22Rv1 (cell line): ENCODE measurements around the gene VSIG2.
A peak's percentile ranks its signal among the peaks of the same experiment; 100 is the strongest.

Experiments
- H3K27ac ChIP-seq: fragments of 450-650 bp; 2 replicates; pipeline ENCODE4 v1.5.1; 2017
- CTCF ChIP-seq: fragments of 450-650 bp; IDR thresholded peaks from 2 replicates; pipeline ENCODE4 v1.5.1; 2017; ENCODE audit warnings: mild to moderate bottlenecking
- ZFX ChIP-seq: fragments of 450-650 bp; IDR thresholded peaks from 2 replicates; pipeline ENCODE4 v1.6.1; 2017; ENCODE audit warnings: antibody characterized with exemption, borderline replicate concordance

VSIG2 gene

GRCh38 chr11:124751741-124752470 lies at the start of gene VSIG2:
TSS of gene VSIG2 (minus strand) at chr11:124752255. CDS start at chr11:124752137, 118 bp downstream.
- TF ChIP-seq CTCF (no peak), ZFX (no peak)

GRCh38 chr11:124801014-124801413 lies 49.0 kb upstream of the VSIG2 start:
- H3K27ac ChIP-seq, result peak overlapping the region; percentile 70
- TF ChIP-seq ZFX (no peak), CTCF (no peak)

More at GRCh38 chr11:124751741-124752470, at the start of gene VSIG2:
- H3K27ac ChIP-seq, result no peak within 1 kb of the TSS

- H3K27ac ChIP-seq, result peak within 1 kb of the TSS; percentile 70
- no peak for TF ChIP-seq ZFX
- no peak for TF ChIP-seq CTCF
These were observed 48.3 kb upstream of the VSIG2 start, which contains the start of gene MSANTD2 for GRCh38 chr11:124800226-124800929. TSS of gene MSANTD2 (minus strand) at chr11:124800406. CDS start at chr11:124800380, 26 bp downstream.

GRCh38 chr11:124799348-124800225 lies 47.5 kb upstream of the VSIG2 start:
- TF ChIP-seq ZFX (no peak), CTCF (no peak)
- H3K27ac ChIP-seq, result peak overlapping the region; percentile 70

- H3K27ac ChIP-seq, result no peak overlapping the region
- TF ChIP-seq ZFX (no peak), CTCF (no peak)
These were observed 46.9 kb upstream of the VSIG2 start for GRCh38 chr11:124798991-124799347.

GRCh38 chr11:124796312-124796711 lies 44.3 kb upstream of the VSIG2 start:
- no peak for TF ChIP-seq ZFX
- TF ChIP-seq CTCF, result no peak
- no peak overlapping the region for H3K27ac ChIP-seq
